H1 (cell line): ENCODE results near the gene CFAP97D2. TPM values are rescaled to one million over a fixed set of nuclear protein-coding genes. Genes with fewer than 3 reads are reported as not detected.

Source experiments
- CTCF ChIA-PET: fragments of 300-600 bp; sonication (Branson Sonifier 250); formaldehyde crosslinking; loops from one replicate; lab custom pipeline; 2021; ENCODE audit not compliant: partially characterized antibody; lab: Charles Lee
- POLR2A ChIA-PET: fragments of 300-600 bp; sonication (Branson Sonifier 250); formaldehyde crosslinking; loops from one replicate; lab custom pipeline; 2021; ENCODE audit warnings: inconsistent platforms; ENCODE audit not compliant: partially characterized antibody; lab: Charles Lee
- DNase-seq, 2 experiments: peaks; one replicate each; pipeline versions ENCODE4 v3.0.0 to v3.0.0-alpha.2; 2010 to 2022; ENCODE audit warnings: low spot score in 2 of 2, low read depth in 1 of 2, mixed read lengths in 1 of 2
- FAIRE-seq: peaks from 2 replicates; lab custom pipeline; 2011; peaks lifted over from hg19 to GRCh38; lab: Jason Lieb, UNC
- H2AFZ ChIP-seq: 2 replicates; pipeline ENCODE4 v1.8.1; 2012; ENCODE audit warnings: low read length, inconsistent platforms
- H2AK5ac ChIP-seq: 2 replicates; pipeline ENCODE4 v1.6.1; 2013; ENCODE audit warnings: low read depth, low read length
- H2BK120ac ChIP-seq: replicated peaks from 2 replicates; pipeline ENCODE3; 2013; ENCODE audit warnings: low read depth, low read length, inconsistent platforms
- H2BK12ac ChIP-seq: 2 replicates; pipeline ENCODE4 v1.6.1; 2013; ENCODE audit warnings: low read depth, low read length
- H2BK15ac ChIP-seq: 2 replicates; pipeline ENCODE4 v1.6.1; 2013; ENCODE audit warnings: low read length
- H2BK20ac ChIP-seq: 2 replicates; pipeline ENCODE4 v1.6.1; 2013; ENCODE audit warnings: low read length
- H2BK5ac ChIP-seq: 2 replicates; pipeline ENCODE4 v1.6.1; 2013; ENCODE audit warnings: low read depth, low read length
- H3K14ac ChIP-seq: 2 replicates; pipeline ENCODE4 v1.6.1; 2013; ENCODE audit warnings: inconsistent platforms; ENCODE audit not compliant: insufficient read length
- H3K18ac ChIP-seq: 2 replicates; pipeline ENCODE4 v1.6.1; 2013; ENCODE audit warnings: low read length; ENCODE audit errors: extremely low read depth
- H3K23ac ChIP-seq: 2 replicates; pipeline ENCODE4 v1.6.1; 2013; ENCODE audit warnings: inconsistent platforms; ENCODE audit not compliant: insufficient read length
- H3K23me2 ChIP-seq: 2 replicates; pipeline ENCODE4 v1.6.1; 2013; ENCODE audit warnings: low read depth, low read length
- H3K27ac ChIP-seq: 2 replicates; pipeline ENCODE4 v1.6.1; 2011; ENCODE audit warnings: low read depth, low read length, inconsistent platforms
- H3K27me3 ChIP-seq, 4 experiments: replicated peaks in 1 of 4; 1 replicate in 1 of 4; 2 replicates in 3 of 4; pipeline versions ENCODE4 v1.6.1 to v1.8.1; 2011 to 2013; ENCODE audit warnings: low read length in 3 of 4, mild to moderate bottlenecking in 3 of 4, inconsistent platforms in 2 of 4, mixed read lengths in 2 of 4, moderate library complexity in 1 of 4; ENCODE audit not compliant: control insufficient read depth in 3 of 4, insufficient read depth in 3 of 4; ENCODE audit errors: extremely low read depth in 1 of 4
- H3K36me3 ChIP-seq, 4 experiments: 2 replicates each; pipeline versions ENCODE4 v1.6.1 to v1.8.1; 2011 to 2013; ENCODE audit warnings: mild to moderate bottlenecking in 4 of 4, low read length in 3 of 4, moderate library complexity in 2 of 4, control low read depth in 1 of 4, inconsistent platforms in 1 of 4; ENCODE audit not compliant: insufficient read depth in 4 of 4, control insufficient read depth in 2 of 4
- H3K4ac ChIP-seq: replicated peaks from 2 replicates; pipeline ENCODE3; 2013; ENCODE audit warnings: low read length, low read depth, mixed read lengths, inconsistent platforms; ENCODE audit not compliant: insufficient read length
- H3K4me1 ChIP-seq, 4 experiments: replicated peaks in 1 of 4; 1 replicate in 1 of 4; 2 replicates in 3 of 4; pipeline versions ENCODE4 v1.6.1 to v1.8.1; 2011 to 2013; ENCODE audit warnings: low read length in 3 of 4, inconsistent platforms in 2 of 4, mixed read lengths in 1 of 4; ENCODE audit not compliant: insufficient read depth in 4 of 4, control insufficient read depth in 3 of 4
- H3K4me2 ChIP-seq, 2 experiments: 2 replicates each; pipeline versions ENCODE4 v1.6.1 to v1.8.1; 2011 to 2013; ENCODE audit warnings: low read depth in 2 of 2, low read length in 2 of 2, control low read depth in 1 of 2, inconsistent platforms in 1 of 2, mild to moderate bottlenecking in 1 of 2; ENCODE audit not compliant: insufficient read depth in 1 of 2
- H3K4me3 ChIP-seq, 4 experiments: fragments of 200-600, 300-600 bp in 1 of 4; sonication (generic), shearing (Covaris generic), sonication (Bioruptor Twin) in 1 of 4; 2 replicates each; pipeline versions ENCODE4 v1.5.1 to v1.8.1; 2011 to 2016; ENCODE audit warnings: low read length in 4 of 4, low read depth in 3 of 4, control low read depth in 2 of 4, inconsistent platforms in 2 of 4, mild to moderate bottlenecking in 2 of 4, mixed read lengths in 1 of 4, moderate library complexity in 1 of 4; ENCODE audit not compliant: insufficient read depth in 2 of 4; ENCODE audit errors: extremely low read depth in 1 of 4
- H3K56ac ChIP-seq: replicated peaks from 2 replicates; pipeline ENCODE3; 2013; ENCODE audit warnings: low read depth, mild to moderate bottlenecking, mixed read lengths, low read length, inconsistent platforms; ENCODE audit not compliant: insufficient read length
- H3K79me1 ChIP-seq: 2 replicates; pipeline ENCODE4 v1.6.1; 2013; ENCODE audit warnings: low read depth, low read length, control low read depth
- H3K79me2 ChIP-seq, 2 experiments: 2 replicates each; pipeline versions ENCODE4 v1.6.1 to v1.8.1; 2012 to 2013; ENCODE audit warnings: low read length in 2 of 2, mild to moderate bottlenecking in 2 of 2, inconsistent platforms in 1 of 2; ENCODE audit not compliant: insufficient read depth in 2 of 2, control insufficient read depth in 1 of 2
- H3K9ac ChIP-seq, 4 experiments: replicated peaks in 1 of 4; 1 replicate in 1 of 4; 2 replicates in 3 of 4; pipeline versions ENCODE4 v1.6.1 to v1.8.1; 2011 to 2013; ENCODE audit warnings: low read depth in 3 of 4, low read length in 3 of 4, control low read depth in 2 of 4, mild to moderate bottlenecking in 2 of 4, moderate library complexity in 2 of 4, inconsistent platforms in 1 of 4; ENCODE audit errors: extremely low read depth in 1 of 4
- H3K9me3 ChIP-seq, 2 experiments: 2 replicates each; pipeline versions ENCODE4 v1.6.1 to v1.8.1; 2012 to 2013; ENCODE audit warnings: mild to moderate bottlenecking in 2 of 2, moderate library complexity in 2 of 2, control low read depth in 1 of 2, inconsistent platforms in 1 of 2, low read depth in 1 of 2, low read length in 1 of 2, mixed read lengths in 1 of 2; ENCODE audit not compliant: insufficient read depth in 2 of 2
- H4K20me1 ChIP-seq, 2 experiments: replicated peaks in 1 of 2; 2 replicates each; pipeline versions ENCODE3 to v1.8.1; 2011 to 2013; ENCODE audit warnings: inconsistent platforms in 2 of 2, low read length in 2 of 2, mild to moderate bottlenecking in 1 of 2; ENCODE audit not compliant: insufficient read depth in 2 of 2, control insufficient read depth in 1 of 2
- H4K5ac ChIP-seq: 2 replicates; pipeline ENCODE4 v1.6.1; 2013; ENCODE audit warnings: low read length, low read depth, mixed read lengths, inconsistent platforms; ENCODE audit not compliant: insufficient read length
- H4K8ac ChIP-seq: 2 replicates; pipeline ENCODE4 v1.8.0; 2013; ENCODE audit warnings: mild to moderate bottlenecking, moderate library complexity, low read length, inconsistent platforms; ENCODE audit not compliant: insufficient read depth; ENCODE audit errors: extremely low read depth
- H4K91ac ChIP-seq: replicated peaks from 2 replicates; pipeline ENCODE3; 2013; ENCODE audit warnings: low read length, mixed read lengths, inconsistent platforms; ENCODE audit not compliant: insufficient read length
- CHD2 ChIP-seq: IDR thresholded peaks from 2 replicates; pipeline ENCODE4 v1.6.1; 2012; ENCODE audit warnings: low read length, improper control_type of control experiment
- CREB1 ChIP-seq: IDR thresholded peaks from 2 replicates; pipeline ENCODE4 v1.6.1; 2012; ENCODE audit warnings: inconsistent platforms
- EZH2 ChIP-seq: fragments of 200-600 bp; sonication (generic); IDR thresholded peaks from 2 replicates; pipeline ENCODE4 v1.7.1; 2012; ENCODE audit warnings: low read depth, mild to moderate bottlenecking, moderate library complexity, low read length, inconsistent platforms; ENCODE audit not compliant: severe bottlenecking
- GABPA ChIP-seq: IDR thresholded peaks from 2 replicates; pipeline ENCODE4 v1.6.1; 2011; ENCODE audit warnings: mild to moderate bottlenecking, low read length, moderate library complexity, borderline replicate concordance; ENCODE audit not compliant: insufficient read depth
- JUN ChIP-seq: IDR thresholded peaks from 2 replicates; pipeline ENCODE4 v1.6.1; 2011; ENCODE audit warnings: low read depth, mild to moderate bottlenecking, improper control_type of control experiment, low read length
- KDM5A ChIP-seq: fragments of 200-600 bp; IDR thresholded peaks from 2 replicates; pipeline ENCODE4 v1.7.1; 2012; ENCODE audit warnings: mild to moderate bottlenecking, low read length, inconsistent platforms, mixed read lengths
- POLR2A ChIP-seq, 2 experiments: IDR thresholded peaks; 1 replicate in 1 of 2; 2 replicates in 1 of 2; pipeline ENCODE4 v1.6.1; 2011; ENCODE audit warnings: low read depth in 2 of 2, low read length in 2 of 2, mild to moderate bottlenecking in 2 of 2; ENCODE audit errors: control extremely low read depth in 1 of 2
- POU5F1 ChIP-seq: IDR thresholded peaks from 2 replicates; pipeline ENCODE4 v1.6.1; 2011; ENCODE audit warnings: low read depth, mild to moderate bottlenecking, low read length, moderate library complexity
- TAF1 ChIP-seq: IDR thresholded peaks from 2 replicates; pipeline ENCODE4 v1.6.1; 2011; ENCODE audit warnings: mild to moderate bottlenecking, low read depth, low read length
- WGBS, 2 experiments: shearing (Covaris generic) in 1 of 2; methylation state at CpG; one replicate each; pipeline versions ENCODE4 v1.1.6 to v1.1.7; 2013 to 2015; ENCODE audit warnings: low lambda C conversion rate in 2 of 2, mixed read lengths in 2 of 2, inconsistent platforms in 1 of 2, low coverage in 1 of 2, missing lambda C conversion rate in 1 of 2; ENCODE audit not compliant: insufficient replicate concordance in 2 of 2, insufficient coverage in 1 of 2, insufficient read length in 1 of 2; ENCODE audit errors: extremely low coverage in 1 of 2, missing lambda C conversion rate in 1 of 2; 5-methylcytosine and 5-hydroxymethylcytosine counted together
- polyA plus RNA-seq, 7 experiments: library from polyadenylated mRNA; depleted of rRNA in 3 of 7; stranded (reverse) in 5 of 7; unstranded in 2 of 7; fragments of >200 nt in 5 of 7; fragments of 200-250 nt in 2 of 7; gene quantifications; 1 replicate in 5 of 7; 2 replicates in 1 of 7; 4 replicates in 1 of 7; pipeline versions ENCODE4 v1.2.1 to v1.2.3, GENCODE V29; 2011 to 2013; ENCODE audit warnings: missing spikeins in 2 of 7, mixed read lengths in 2 of 7
- total RNA-seq: library from RNA; stranded (reverse); fragmentation: NEBNext Ultra II Directional; extraction: Animal tissue kit (Norgen Biotek cat#: 25700); gene quantifications from 2 replicates; pipeline ENCODE4 v1.2.1, GENCODE V29; 2021

CFAP97D2 gene
- total and polyA plus RNA-seq, 2 of the 8 experiments (the other 6 are each of a cell fraction or from before 2014, with no cell fraction given) = not detected

- Histone ChIP-seq H3K18ac (no peak overlapping the region), H3K9ac (no peak overlapping the region), H2BK120ac (no peak overlapping the region), H4K5ac (no peak overlapping the region), H3K56ac (no peak overlapping the region), H3K4me2 (no peak overlapping the region), H3K23me2 (no peaks in the 10 kb centered on the region; the same call in 1 of the 2 replicates), H3K36me3 (no peaks in the 10 kb centered on the region), H3K4ac (no peak overlapping the region), H4K91ac (no peak overlapping the region), H3K79me2 (no peaks in the 10 kb centered on the region), H3K9me3 (no peaks in the 10 kb centered on the region; a peak in 1 of 4 replicates), H3K23ac (no peak overlapping the region), H2BK15ac (no peak overlapping the region), H2BK20ac (no peak overlapping the region), H2BK12ac (no peak overlapping the region), H3K27me3 (no peaks in the 10 kb centered on the region), H3K14ac (no peak overlapping the region), H2AK5ac (no peak overlapping the region), H2AFZ (no peak overlapping the region), H4K20me1 (no peaks in the 10 kb centered on the region), H3K4me3 (no peak overlapping the region), H4K8ac (no peak overlapping the region), H3K27ac (no peak overlapping the region), H3K79me1 (no peaks in the 10 kb centered on the region), H2BK5ac (no peak overlapping the region), H3K4me1 (0 out of 7 replicates have a peak, but pooled peaks cover 0 to 3% (median 0%) of the 10 kb centered on the region in 4 experiments)
- WGBS, 2 experiments = 84% methylated on average over 12 of the region's 12 CpGs; no CpG with 5 or more reads in 1 of the 2 experiments
- DNase-seq (no peak), FAIRE-seq (no peak)
- TF ChIP-seq POU5F1 (no peak), EZH2 (no peak), TAF1 (no peak), JUN (no peak), CHD2 (no peak), GABPA (no peak), POLR2A (IDR thresholded peaks at IDR 0.05; ENCODE audit: control extremely low read depth in 1 of 2, low read depth in 2 of 2, low read length in 2 of 2) (no peak), CREB1 (no peak), KDM5A (no peak)
- ChIA-PET POLR2A (interaction anchor here (1.4 kb wide), 1 partner anchor 12 kb away, joined by 3 read pairs; no protein-coding TSS in a partner anchor), CTCF (interaction anchor here (1.0 to 1.9 kb wide), 2 partner anchors 15 to 49 kb away, joined by 4 read pairs; no protein-coding TSS in a partner anchor)
Measured at GRCh38 chr13:114177245-114178010, 1.6 kb upstream of the CFAP97D2 start.
